Left ventricle myocardium superior (tissue), 1 donor: ENCODE measurements around the gene GOLGA6C. TPM values are rescaled to one million over a fixed set of nuclear protein-coding genes. Genes with fewer than 3 reads are reported as not detected.
"Not testable (repeated sequence)": the region's sequence is repeated elsewhere in the genome, so short reads cannot be mapped to it uniquely, and the experiment has no call there.

Experiments used
- ATAC-seq: fragments of 200-7000 bp; cut with Tn5 transposase; one replicate; pipeline ENCODE4 v1.9.1; 2020; ENCODE audit warnings: mild to moderate bottlenecking, moderate library complexity
- DNase-seq: peaks from one replicate; pipeline ENCODE4 v3.0.0-alpha.2; 2020
- intact Hi-C: fragments of 100-400 bp; cut with micrococcal nuclease; formaldehyde crosslinking; loops from one replicate; pipeline ENCODE4 v1.11.0; 2022
- long read RNA-seq: library from polyadenylated mRNA; unstranded; transcript quantifications from one replicate; pipeline ENCODE4 v2.0.0, GENCODE V29; 2021
- total RNA-seq: library from RNA; stranded (reverse); fragmentation: NEBNext Ultra II Directional; extraction: Animal tissue kit (Norgen Biotek cat#: 25700); gene quantifications from one replicate; pipeline ENCODE4 v1.2.1, GENCODE V29; 2021
- donor health status: DM: no; HTN: yes; CAD: no; lungs with severe emphysema.

Gene GOLGA6C, protein sequence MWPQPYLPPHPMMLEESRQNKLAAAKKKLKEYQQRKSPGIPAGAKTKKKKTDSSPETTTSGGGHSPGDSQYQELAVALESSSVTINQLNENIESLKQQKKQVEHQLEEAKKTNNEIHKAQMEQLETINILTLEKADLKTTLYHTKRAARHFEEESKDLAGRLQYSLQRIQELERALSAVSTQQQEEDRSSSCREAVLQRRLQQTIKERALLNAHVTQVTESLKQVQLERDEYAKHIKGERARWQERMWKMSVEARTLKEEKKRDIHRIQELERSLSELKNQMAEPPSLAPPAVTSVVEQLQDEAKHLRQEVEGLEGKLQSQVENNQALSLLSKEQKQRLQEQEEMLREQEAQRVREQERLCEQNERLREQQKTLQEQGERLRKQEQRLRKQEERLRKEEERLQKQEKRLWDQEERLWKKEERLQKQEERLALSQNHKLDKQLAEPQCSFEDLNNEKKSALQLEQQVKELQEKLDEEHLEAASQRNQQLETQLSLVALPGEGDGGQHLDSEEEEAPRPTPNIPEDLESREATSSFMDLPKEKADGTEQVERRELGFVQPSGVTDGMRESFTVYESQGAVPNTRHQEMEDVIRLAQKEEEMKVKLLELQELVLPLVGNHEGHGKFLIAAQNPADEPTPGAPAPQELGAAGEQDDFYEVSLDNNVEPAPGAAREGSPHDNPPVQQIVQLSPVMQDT
- total RNA-seq: not detected
- long read RNA-seq: 0 reads

GRCh38 chr15:75258034-75258433, at the start of gene GOLGA6C:
Gene GOLGA6C (plus strand): TSS chr15:75258334. CDS start chr15:75258599, 265 bp downstream.
- intact Hi-C loops, DNase-seq, ATAC-seq: not testable (repeated sequence)

DNA sequence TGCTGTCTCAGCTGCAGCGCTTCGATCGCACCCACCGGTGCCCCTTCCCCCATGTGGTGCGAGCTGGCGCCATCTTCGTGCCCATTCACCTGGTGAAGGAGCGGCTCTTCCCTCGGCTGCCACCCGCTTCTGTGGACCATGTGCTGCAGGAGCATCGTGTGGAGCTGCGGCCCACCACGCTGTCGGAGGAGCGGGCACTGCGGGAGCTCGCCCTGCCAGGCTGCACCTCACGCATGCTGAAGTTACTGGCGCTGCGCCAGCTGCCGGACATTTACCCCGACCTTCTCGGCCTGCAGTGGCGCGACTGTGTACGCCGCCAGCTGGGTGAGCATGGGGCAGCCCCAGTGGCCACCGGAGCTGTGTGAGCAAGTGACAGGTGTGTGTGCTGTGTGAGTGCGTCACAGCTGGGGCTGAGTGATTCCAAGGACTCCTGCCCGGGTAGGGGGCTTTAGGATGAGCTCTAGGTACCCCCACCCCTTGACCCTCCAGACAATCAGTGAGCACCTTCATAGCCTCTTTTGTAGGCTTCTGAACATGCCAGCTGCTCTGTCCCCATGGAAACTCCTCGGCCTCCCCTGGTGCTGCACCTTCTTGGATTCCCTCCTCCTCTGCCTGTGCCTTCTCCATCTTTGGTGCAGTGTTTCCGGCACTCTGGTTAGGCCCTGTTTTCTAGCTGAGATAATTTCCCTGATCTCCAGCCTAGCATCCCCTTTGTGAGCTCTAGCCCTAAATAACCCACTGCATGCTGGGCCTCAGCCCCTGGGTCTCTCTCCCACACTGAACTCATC, 49.4 kb upstream of the GOLGA6C start:
- DNase-seq: peak; percentile 65
- intact Hi-C loops: no loop called here
- ATAC-seq: no peak

GRCh38 chr15:75209289-75209676, 48.9 kb upstream of the GOLGA6C start:
- intact Hi-C loops: no loop called here
- no peak for DNase-seq
- no peak for ATAC-seq

DNA sequence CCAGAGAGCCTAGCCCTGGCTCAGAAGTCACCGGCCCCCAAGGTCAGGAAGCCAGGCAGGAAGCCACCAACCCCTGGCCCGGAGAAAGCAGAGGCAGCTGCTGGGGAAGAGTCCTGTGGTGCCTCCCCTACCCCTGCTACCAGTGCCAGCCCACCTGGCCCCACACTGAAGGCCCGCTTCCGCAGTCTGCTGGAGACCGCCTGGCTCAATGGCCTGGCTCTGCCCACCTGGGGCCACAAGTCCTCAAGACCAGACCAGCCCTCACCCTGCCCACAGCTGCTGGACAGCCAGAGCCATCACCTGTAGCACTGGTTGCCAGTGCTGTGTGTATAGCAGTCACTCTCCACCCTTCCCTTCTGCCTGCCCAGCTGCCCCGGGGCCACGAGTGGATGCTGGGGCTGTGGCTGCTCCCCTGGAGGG, 47.3 kb upstream of the GOLGA6C start:
- intact Hi-C loops: no loop called here
- DNase-seq (no peak), ATAC-seq (no peak)

DNA sequence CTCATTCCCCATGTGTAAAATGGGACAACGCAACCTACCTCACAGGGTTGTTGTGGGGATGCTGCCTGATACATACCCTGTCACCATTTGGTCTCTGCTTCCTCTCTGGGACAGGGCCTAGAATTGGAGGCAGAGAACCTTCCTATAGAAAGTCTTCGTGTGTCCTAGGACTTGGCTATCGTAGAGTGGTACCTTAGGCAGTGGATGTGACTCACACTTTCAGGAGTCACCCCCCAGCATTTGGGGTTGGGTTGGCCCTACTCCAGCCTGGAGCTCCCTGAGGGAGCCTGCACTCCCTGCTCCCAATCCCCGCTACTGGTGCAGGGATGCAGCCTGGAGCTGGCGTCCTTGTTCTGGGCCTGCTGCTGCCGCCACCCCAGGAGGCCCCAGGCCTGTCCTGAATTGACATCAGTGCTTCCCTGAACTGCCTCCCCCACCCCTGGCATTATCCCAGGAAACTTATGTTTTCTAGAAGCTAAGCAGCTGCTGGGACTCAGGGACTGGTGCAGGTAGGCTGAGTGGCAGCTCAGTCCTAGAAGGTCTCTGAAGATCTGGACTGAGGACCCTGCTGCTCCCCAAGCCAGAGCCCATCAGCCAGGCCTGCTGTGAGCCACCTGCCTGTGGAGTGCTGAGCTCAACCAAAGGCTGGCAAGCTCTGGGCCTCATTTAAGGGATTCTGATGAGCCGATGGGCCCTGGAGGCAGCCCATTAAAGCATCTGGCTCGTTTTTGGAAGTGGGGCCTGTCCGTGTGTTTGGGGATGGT, 46.5 kb upstream of the GOLGA6C start:
- intact Hi-C loops: no loop called here
- DNase-seq: peak; percentile 40
- peak; percentile 13 for ATAC-seq

DNA sequence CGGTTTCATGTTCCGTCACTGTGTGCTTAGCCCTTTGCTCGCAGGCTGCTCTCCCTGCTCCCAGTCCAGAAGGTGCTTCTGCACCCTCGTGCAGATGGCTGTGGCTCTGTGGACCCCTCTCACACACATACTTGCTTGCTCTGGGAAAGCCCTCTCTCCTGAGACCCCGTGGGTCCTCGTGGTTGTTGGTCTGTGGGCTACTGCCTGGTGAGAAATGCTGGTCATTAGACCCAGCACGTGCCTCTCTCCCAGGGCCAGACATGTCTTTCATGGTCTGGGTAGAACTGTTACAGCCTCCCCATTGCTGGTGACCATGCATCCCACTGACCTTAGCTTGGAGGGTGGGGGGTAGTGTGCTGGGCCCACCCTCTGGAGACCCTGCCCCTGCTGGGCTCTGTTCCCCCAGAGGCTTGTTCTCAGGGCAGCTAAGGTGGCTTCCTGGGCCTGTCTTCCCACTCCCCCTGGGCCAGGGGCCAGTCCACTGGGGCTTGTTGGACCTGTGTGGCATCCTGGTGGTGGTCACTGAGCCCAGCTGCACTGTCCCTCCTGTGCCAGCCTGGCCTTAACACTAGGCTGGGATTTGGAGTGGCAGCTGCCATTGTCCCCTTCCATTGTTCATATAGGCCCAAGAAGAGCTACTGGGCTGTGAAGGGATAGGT, 45.8 kb upstream of the GOLGA6C start:
- DNase-seq: no peak
- intact Hi-C loops: no loop called here
- no peak for ATAC-seq

- intact Hi-C loops: no loop called here
- no peak for DNase-seq
- no peak for ATAC-seq
Observed at GRCh38 chr15:75213212-75213767, 44.8 kb upstream of the GOLGA6C start.

GRCh38 chr15:75213768-75214221, 44.3 kb upstream of the GOLGA6C start:
- no peak for DNase-seq
- no peak for ATAC-seq
- intact Hi-C loops: no loop called here

- no peak for DNase-seq
- intact Hi-C loops: no loop called here
- ATAC-seq: no peak
Observed at GRCh38 chr15:75214293-75215096, 43.6 kb upstream of the GOLGA6C start.

GRCh38 chr15:75215107-75216004, 42.8 kb upstream of the GOLGA6C start:
- no peak for DNase-seq
- intact Hi-C loops: no loop called here
- peak; percentile 3 for ATAC-seq

DNA sequence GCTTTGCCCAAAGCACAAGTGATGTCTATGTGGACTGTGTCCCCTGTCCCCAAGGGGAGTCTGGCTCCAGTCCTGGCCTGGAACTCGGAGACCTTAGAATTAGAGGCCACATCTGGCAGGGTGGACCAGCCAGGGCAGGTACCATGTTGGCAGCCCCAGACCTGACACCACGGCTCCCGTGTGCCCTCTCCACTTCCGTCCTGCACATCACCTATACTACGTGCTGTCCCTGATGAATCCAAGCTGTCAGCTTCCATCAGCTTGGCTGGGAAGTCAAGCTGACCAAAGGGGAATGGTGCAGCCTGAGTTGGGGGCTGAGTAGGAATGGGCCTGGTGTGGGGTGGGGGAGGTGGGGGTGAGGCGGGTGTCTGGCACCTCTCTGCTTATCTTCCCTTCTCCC, 41.1 kb upstream of the GOLGA6C start:
- ATAC-seq: no peak
- intact Hi-C loops: no loop called here
- DNase-seq: no peak

GRCh38 chr15:75217574-75217973, 40.6 kb upstream of the GOLGA6C start:
- DNase-seq, ATAC-seq, intact Hi-C loops: not testable (repeated sequence)

DNA sequence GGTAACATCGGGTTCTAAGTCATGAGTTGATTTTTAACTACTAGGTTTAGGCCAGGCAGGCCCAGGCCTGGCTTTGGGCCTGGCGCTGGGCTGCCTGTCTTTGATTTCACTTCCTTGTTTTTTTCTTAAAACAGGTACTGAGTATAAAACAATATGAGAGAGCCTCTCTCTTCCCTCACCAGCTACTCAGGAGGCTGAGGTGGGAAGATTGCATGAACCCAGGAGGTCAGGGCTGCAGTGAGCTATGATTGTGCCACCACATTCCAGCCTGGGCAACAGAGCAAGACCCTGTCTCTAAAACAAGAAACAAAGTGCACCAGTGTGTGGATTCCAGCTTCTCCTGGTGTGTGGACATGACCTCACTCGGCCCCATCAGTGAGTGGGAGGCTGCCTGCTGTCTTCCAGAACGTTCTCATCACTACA, 38.6 kb upstream of the GOLGA6C start:
- intact Hi-C loops, DNase-seq, ATAC-seq: not testable (repeated sequence)

DNA sequence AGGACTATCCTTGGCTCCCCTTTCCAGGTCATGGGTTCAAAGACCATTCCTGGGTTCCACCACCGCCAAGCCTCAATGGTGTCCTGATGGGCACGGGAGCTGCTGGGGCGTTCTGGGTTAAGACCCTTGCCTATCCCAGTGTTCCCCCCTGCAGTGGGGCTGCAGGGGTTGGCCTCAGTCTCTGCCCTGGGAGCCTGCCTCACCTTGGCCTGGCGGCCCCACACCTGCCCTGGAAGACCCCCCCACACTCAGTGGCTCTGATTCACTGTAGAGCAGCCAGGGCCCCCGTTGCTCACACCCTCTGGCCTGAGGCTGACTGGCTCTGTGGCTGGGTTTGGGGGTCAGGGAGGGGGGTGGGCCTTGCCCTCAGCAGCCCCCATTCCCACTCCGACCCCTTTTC, 34.4 kb upstream of the GOLGA6C start:
- DNase-seq (no peak), ATAC-seq (no peak)
- intact Hi-C loops: no loop called here

DNA sequence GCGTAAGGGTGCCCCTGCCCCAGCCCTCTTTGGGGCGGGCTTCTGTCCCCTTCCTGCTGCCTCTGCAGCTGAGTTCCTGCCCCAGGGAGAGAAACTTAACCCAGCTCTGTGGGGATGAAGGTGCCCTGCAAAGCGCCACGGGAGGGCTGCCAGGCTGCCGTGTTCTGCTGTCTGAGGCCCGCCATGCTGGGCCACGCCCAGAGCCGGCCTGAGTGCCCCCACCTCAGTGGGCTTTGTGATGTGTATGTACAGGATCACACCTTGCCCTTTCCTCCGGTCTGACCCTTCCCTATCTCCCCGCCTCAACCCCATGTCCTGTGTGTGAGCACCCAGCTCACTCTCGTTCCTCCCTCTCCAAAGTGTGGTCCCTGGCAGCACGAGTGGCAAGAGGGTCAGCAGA, 33.9 kb upstream of the GOLGA6C start:
- intact Hi-C loops: no loop called here
- ATAC-seq: no peak

GRCh38 chr15:75225102-75225836, 32.9 kb upstream of the GOLGA6C start:
- ATAC-seq, intact Hi-C loops, DNase-seq: not testable (repeated sequence)

More for the DNA sequence above, 33.9 kb upstream of the GOLGA6C start:
- DNase-seq: no peak
